ENCODE data around the gene NTRK1.

Gene NTRK1

GRCh38 chr1:156881101-156881500, 20.4 kb downstream of the NTRK1 start:
- DNase-seq (ENCODE audit: low read depth in 2 of 2): no peak

- no peak for DNase-seq (ENCODE audit: low read depth in 2 of 2)
These were observed 21.0 kb downstream of the NTRK1 start for GRCh38 chr1:156881663-156882062.

GRCh38 chr1:156882543-156882942, 21.9 kb downstream of the NTRK1 start:
- no peak for DNase-seq (ENCODE audit: low read depth in 2 of 2)

DNA sequence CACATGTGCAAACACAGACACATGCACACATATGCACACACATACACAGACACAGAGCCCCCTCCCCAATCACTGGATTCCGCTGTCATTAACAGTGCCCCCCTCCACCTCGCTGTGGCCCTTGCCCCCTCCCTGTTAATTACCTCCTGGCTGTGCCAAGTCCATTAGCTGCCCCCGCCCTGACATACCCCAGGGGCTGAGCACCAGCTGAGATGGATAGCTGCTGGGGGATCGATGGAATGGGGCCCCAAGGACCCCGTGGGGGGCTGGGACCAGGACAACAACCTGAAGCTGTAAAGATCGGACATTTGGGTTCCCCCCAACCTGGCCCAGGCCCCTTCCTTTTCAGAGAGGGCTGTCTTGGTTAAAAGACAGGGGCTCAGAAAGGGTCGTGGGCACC, 23.3 kb downstream of the NTRK1 start:
- no peak for DNase-seq (ENCODE audit: low read depth in 2 of 2)

DNA sequence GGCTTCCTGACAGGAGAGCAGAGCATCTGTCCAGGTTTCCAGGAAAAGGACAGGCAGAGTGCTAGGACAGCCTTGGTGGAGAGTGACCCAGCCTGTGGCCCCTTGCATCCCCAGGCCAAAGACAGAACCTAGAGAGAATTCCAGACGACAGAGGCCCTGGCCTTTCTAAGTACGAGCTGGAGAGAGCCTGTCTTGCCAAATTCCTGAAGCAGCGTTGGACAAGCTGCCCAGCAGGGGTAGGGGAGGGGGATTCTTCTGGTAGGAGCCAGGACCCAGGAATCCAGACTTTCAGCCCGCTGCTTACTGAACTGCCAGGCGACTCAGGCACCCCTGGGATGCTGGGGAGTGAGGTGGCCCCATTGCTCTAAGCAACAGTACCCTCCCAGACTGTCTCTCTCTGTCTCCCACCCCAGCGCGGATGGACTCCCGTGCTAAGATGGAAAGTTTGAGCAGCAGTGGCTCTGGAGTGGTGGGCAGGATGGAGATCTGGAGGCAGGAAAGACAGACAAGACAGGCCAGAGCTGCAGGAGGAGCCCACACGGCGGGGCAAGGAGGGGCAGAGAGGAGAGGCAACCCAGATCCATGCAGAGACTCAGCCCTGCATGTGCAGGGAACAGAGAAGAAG, 24.0 kb downstream of the NTRK1 start:
- no peak for DNase-seq (ENCODE audit: low read depth in 2 of 2)

DNA sequence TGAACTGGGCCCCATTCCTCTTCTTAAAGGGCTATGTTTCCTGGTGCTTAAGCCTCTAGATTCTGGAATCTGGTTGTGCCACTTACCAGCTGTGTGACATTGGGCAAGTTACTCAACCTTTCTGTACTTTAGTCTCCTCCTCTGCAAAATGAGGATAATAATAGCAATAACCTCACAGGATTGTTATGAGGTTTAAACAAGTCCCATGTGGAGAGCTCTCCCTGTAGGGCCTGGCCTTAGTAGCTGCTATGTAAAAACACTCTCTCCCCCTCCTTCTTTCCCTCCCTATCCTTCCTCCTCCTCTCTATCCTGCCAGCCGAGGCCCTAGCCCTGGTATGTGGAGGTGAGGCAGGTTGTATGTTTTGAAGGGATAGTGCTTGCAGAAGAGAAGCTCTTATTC, 24.6 kb downstream of the NTRK1 start:
- DNase-seq (ENCODE audit: low read depth in 2 of 2): no peak

- DNase-seq (ENCODE audit: low read depth in 2 of 2): no peak
These were observed 25.3 kb downstream of the NTRK1 start for GRCh38 chr1:156885880-156886355.

- no peak for DNase-seq (ENCODE audit: low read depth in 2 of 2)
These were observed 26.1 kb downstream of the NTRK1 start for GRCh38 chr1:156886583-156887281.

DNA sequence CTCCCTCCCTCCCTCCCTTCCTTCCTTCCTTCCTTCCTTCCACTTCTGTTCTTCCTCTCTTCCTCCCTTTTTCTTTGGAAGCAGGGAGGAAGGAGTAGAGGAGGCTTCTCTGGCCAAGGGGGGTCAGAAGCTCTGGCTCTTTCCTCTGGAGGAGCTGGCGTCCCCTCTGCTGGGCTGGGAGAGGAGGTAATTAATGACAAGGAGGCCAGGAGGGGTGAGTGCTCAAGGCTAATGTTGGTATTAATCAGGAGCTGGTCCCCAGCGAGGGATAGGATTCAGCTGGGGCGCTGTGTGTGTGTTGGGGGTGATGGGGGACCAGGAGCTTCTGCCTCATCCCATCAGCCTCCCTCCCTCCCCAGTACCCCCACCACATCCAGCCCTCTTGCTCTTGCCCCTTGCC, 26.7 kb downstream of the NTRK1 start:
- no peak for DNase-seq (ENCODE audit: low read depth in 2 of 2)

GRCh38 chr1:156887734-156888133, 27.1 kb downstream of the NTRK1 start:
- no peak for DNase-seq (ENCODE audit: low read depth in 2 of 2)

DNA sequence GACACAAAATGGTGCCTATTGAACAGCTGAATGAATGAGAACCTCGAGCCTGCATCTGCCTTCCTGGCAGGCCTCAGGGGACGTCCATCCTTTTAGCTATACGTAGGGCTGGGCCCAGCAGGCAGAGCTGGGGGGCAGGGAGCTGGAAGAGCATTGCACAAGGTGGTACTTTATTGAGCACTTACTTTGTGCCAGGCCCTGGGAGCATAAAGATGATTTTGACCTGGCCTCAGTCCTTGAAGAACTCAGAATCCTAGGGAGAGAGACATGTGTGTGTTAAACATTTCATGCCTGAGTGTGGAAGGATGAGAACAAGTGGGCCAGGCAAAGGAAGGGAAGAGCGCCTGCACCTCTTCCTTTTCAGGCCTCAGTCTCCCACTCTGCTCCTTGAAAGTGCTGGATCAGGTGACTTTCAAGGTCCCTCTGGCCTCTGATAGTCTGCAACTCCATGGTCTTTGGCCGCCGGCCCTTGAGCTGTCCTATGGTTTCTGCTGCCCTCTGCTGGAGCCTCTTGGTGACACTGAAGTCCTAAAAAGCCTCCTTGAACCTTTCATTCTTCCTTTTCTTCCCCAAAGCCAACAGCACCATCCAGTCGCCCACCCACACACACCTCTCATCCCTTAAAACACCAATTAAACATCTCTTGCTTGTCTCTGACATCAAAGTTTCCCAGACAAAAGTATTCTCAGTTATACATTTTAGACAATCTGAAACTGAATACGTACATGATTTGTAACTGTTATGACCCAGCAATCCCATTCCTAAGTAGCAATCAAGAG, 29.3 kb downstream of the NTRK1 start:
- DNase-seq (ENCODE audit: low read depth in 2 of 2): peak; percentile 39 to 54

DNA sequence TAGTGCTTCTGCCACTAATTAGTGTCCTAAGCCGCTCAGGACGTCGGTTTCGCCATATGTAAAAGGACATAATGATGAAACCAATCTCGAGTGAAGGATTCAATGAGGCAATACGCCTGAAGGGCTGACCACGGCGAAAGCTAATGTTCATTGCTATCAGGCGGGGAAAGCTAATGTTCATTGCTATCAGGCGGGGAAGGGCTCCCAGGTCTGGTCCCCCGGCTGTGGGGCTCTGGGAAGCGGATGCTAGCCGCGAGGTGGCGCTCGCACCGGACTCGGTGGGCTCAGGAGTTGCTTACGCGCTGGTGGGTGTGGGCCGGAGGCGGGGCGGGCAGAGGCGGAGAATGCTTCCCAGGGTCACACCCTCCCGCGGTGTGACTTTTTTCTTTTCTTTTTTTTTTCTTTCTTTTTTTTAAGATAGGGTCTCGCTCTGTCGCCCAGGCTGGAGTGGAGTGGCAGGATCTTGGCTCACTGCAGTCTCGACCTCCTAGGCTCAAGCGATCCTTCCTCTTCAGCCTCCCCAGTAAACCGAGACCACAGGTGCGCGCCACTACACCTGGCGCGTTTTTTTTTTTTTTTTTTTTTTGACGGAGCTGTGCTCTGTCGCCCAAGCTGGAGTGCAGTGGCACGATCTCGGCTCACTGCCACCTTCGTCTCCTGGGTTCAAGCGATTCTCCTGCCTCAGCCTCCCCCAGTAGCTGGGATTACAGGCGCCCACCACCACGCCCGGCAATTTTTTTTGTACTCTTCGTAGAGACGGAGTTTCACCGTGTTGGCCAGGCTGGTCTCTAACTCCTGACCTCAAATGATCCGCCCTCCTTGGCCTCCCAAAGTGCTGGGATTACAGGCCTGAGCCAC, 31.8 kb downstream of the NTRK1 start:
- peak; percentile 90 to 91 for DNase-seq (ENCODE audit: low read depth in 2 of 2)

DNA sequence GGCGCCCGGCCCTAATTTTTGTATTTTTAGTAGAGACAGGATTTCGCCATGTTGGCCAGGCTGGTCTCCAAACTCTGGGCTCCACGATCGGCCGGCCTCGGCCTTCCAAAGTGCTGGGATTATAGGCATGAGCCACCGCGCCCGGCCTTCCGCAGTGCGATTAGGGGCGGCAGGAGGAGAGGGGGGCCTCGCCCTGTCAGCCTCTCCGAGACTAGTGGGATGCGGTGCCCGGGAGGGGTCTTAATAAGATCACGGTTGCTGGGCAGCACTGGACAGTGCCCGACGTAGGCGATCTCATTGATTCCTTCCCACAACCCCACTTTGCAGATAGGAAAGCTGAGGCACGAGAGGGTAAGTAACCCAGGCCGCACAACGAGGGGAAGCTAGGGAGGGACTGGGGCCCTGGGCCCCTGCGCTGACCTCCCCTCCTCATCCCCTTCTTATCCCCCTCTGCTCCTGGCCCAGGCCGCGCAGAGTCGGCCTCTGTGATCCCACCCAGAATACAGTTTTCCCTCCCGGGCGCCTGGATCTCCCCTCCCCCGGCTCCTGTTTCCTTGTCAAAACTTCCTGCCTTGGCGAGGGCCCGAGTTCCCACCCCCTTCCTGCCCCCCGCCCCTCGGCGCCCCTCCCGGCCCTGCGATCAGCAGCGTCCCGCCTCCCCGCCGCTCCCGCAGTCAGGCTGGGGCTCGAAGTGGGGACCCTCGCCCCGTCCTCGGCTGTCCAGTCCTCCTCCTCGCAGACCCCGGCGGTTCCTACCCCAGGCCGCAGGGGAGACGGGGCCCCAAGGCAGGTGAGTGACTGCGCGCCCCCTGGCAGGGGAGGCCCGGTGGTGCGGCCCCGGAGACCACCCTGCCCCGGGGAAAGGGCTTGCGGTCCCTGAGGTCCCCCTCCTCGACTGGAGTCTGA, 32.6 kb downstream of the NTRK1 start, which contains the start of gene PEAR1:
Gene PEAR1, plus strand, starts transcription at position 671 of the 906 bp plus-strand sequence. CDS start 10,209 bp downstream, outside the sequence.
- DNase-seq (ENCODE audit: low read depth in 2 of 2): no peak

GRCh38 chr1:156894001-156894400, 33.3 kb downstream of the NTRK1 start:
- DNase-seq (ENCODE audit: low read depth in 2 of 2): no peak

DNA sequence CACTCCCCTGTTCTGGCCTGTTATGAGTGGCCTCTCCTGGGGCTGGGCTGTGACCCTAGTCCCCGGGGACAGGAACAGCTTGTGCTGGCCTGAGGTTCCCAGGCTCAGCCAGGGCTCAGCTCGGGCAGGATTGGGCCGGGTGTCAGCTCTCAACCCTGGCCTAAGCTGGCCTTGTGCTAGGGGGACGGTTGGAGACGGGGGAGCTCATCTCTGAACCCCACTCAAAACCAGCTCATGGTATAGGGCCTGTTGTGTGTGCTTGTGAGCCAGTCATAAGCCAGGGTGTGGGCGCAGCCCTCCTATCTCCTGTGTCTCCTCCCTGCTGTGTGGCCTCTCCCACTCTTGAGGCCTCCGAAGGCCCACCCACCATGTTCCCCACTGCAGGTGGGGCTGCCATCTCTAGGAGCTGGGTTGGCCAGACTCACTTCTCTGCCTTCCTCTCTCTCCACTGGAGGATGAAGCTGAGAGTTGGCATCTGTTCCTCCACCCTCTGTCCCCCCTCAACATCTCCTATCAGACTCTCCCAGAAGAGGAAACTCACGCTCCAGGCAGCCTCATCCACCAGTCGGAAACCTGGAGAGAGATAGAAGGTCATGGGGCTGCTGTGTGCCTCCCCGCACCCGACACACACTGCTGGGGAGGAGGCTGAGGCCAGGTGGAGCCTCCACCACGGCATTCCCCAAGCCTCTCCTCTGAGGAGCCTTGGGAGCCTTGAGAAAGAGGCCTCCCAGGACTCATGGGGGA, 34.2 kb downstream of the NTRK1 start:
- no peak for DNase-seq (ENCODE audit: low read depth in 2 of 2)

GRCh38 chr1:156895455-156895812, 34.8 kb downstream of the NTRK1 start:
- no peak for DNase-seq (ENCODE audit: low read depth in 2 of 2)

DNA sequence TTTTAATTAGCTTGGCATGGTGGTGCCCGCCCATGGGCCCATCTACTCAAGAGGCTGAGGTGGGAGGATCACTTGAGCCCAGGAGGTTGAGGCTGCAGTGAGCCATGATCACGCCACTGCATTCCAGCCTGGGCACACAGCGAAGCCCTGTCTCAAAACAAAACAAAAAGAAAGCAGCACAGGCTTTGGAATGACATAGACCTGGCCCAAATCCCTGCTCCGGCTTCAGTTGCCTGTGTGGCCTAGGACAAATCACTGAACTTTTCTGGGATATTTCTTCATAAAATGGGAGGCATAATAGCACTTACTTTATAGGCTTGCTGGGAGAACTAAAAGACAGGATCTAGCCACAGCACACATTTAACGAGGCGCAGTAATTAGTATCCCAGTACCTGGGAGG, 35.3 kb downstream of the NTRK1 start:
- no peak for DNase-seq (ENCODE audit: low read depth in 2 of 2)

GRCh38 chr1:156896490-156897033, 35.9 kb downstream of the NTRK1 start:
- DNase-seq (ENCODE audit: low read depth in 2 of 2): no peak

GRCh38 chr1:156897078-156897825, 36.6 kb downstream of the NTRK1 start:
- no peak for DNase-seq (ENCODE audit: low read depth in 2 of 2)

All from stimulated activated CD8-positive, alpha-beta memory T cell treated with anti-CD3 and anti-CD28 coated beads, Interleukin-2, amount 100 ng/mL, for 48 hours (primary cell).